Measurements from ENCODE around the gene TPPP3.

GRCh38 chr16:67342616-67343015, 50.7 kb downstream of the TPPP3 start:
- no peak for TF ChIP-seq POLR2A (IDR thresholded peaks at IDR 0.05; ENCODE audit: low read length)
- no peak for TF ChIP-seq GATA1 (IDR thresholded peaks at IDR 0.05; ENCODE audit: low read depth, low read length)
